Activated CD4-positive, alpha-beta memory T cell treated with anti-CD3 and anti-CD28 coated beads for 36 hours (primary cell): Measurements from ENCODE around the gene NRG3. TPM values are rescaled to one million over a fixed set of nuclear protein-coding genes. Genes with fewer than 3 reads are reported as not detected.

Experiments used
- CTCF ChIA-PET: fragments of 350-600 bp; sonication (Branson Sonifier 250); formaldehyde crosslinking; loops from one replicate; lab custom pipeline; 2021; ENCODE audit warnings: antibody characterized with exemption, inconsistent platforms; lab: Charles Lee
- POLR2A ChIA-PET: fragments of 350-600 bp; sonication (Branson Sonifier 250); formaldehyde crosslinking; loops from one replicate; lab custom pipeline; 2021; ENCODE audit warnings: antibody characterized with exemption; lab: Charles Lee
- DNase-seq: peaks from one replicate; pipeline ENCODE4 v3.0.0-alpha.2; 2020
- H3K27ac Mint-ChIP-seq: one replicate; pipeline ENCODE4 v1.8.0; 2021; ENCODE audit warnings: mixed read lengths
- H3K27me3 Mint-ChIP-seq: one replicate; pipeline ENCODE4 v1.8.0; 2021; ENCODE audit warnings: mixed read lengths
- H3K36me3 Mint-ChIP-seq: one replicate; pipeline ENCODE4 v1.8.0; 2021; ENCODE audit warnings: mixed read lengths
- H3K4me1 Mint-ChIP-seq: one replicate; pipeline ENCODE4 v1.8.0; 2021; ENCODE audit warnings: low read depth, mixed read lengths
- H3K4me3 Mint-ChIP-seq: one replicate; pipeline ENCODE4 v1.8.0; 2021; ENCODE audit warnings: mild to moderate bottlenecking, mixed read lengths
- H3K9me3 Mint-ChIP-seq: one replicate; pipeline ENCODE4 v1.8.0; 2021; ENCODE audit warnings: mixed read lengths
- intact Hi-C: fragments of 100-400 bp; cut with micrococcal nuclease; formaldehyde crosslinking; loops from one replicate; pipeline ENCODE4 v1.15.1; 2023
- total RNA-seq, 2 experiments: library from RNA; stranded (reverse); gene quantifications; one replicate each; pipeline ENCODE4 v1.2.3, GENCODE V29; 2021

Gene NRG3
- total RNA-seq, 2 experiments from 2014 or later, result not detected

DNA sequence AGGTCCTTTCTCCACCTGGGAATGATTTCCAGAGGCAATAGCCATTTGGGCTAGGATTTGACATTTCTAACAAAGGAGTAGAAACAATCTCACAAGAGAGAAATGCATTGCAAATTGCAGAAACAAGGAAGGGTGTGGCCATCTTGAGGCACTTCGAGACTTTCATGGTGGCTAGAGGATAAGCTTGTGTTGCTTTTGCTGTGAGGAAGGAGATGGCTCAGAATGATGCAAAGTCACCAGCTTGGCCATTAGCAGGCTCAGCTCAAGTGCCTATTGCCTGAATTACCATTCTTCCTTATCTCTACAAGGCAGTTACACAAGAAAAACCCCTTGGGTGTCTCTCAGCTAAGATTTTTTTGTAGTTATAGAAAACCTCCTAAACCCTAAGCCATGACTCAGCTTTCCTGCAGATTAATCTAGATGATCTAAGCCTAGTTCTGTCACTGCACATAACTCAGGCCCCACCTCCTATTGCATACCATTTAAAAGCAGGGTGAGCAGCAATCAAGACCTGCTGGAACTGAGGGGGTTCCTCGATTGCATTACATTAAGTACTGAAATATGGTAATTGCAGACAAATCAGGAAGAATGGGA lies 683.1 kb downstream of the NRG3 start:
- H3K4me1 Mint-ChIP-seq, result no peaks in the 10 kb centered on the region
- CTCF ChIA-PET, result no interaction called here
- no peak for DNase-seq
- H3K27me3 Mint-ChIP-seq, result no peaks in the 10 kb centered on the region
- intact Hi-C loops, result no loop called here
- H3K36me3 Mint-ChIP-seq, result no peaks in the 10 kb centered on the region
- no peak overlapping the region for H3K4me3 Mint-ChIP-seq
- POLR2A ChIA-PET, result no interaction called here
- H3K27ac Mint-ChIP-seq, result no peak overlapping the region
- peaks cover 2% of the 10 kb centered on the region for H3K9me3 Mint-ChIP-seq

DNA sequence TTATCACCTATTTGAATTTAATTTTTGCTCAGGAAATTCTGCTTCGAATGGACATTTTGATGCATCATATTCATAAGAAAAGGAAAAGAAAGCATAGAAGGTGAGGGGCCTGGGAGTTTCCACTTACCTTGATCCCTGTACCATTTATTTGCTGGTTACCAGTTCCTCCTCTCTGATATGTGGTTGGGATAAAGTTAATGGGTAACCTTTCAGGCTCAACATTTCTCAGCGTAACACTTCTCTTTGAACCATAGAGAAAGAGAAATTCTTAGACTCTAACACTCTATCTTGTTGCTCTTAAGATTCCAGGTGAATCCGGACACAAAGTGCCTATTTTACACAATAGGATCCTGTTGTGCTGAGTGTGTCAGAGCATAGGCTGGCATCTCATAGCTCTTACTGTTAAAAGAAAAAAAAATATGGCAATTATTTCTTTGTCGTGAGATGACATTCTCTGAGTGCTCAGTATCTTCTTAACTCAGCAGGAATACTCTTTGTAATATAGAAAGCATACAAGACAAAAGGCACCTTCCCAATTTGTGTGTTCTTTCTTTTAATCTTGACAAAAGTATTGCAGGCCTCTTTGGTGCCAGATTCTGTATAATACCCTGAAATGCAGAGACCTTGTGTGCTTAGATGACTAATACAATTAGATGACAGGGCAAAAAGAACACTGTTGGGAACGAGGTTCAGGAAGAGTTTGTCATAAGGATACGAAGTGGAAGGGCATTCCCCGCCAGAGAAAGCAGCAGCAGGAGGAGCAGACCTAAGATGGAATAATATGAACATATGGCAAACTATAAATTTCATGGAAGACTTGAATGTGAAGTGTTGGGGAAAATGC lies 689.6 kb downstream of the NRG3 start:
- CTCF ChIA-PET, result no interaction called here
- no peak for DNase-seq
- H3K4me1 Mint-ChIP-seq, result no peaks in the 10 kb centered on the region
- no peaks in the 10 kb centered on the region for H3K36me3 Mint-ChIP-seq
- H3K27me3 Mint-ChIP-seq, result no peaks in the 10 kb centered on the region
- intact Hi-C loops, result no loop called here
- H3K27ac Mint-ChIP-seq, result no peak overlapping the region
- POLR2A ChIA-PET, result no interaction called here
- H3K4me3 Mint-ChIP-seq, result no peak overlapping the region
- peaks cover 2% of the 10 kb centered on the region for H3K9me3 Mint-ChIP-seq

DNA sequence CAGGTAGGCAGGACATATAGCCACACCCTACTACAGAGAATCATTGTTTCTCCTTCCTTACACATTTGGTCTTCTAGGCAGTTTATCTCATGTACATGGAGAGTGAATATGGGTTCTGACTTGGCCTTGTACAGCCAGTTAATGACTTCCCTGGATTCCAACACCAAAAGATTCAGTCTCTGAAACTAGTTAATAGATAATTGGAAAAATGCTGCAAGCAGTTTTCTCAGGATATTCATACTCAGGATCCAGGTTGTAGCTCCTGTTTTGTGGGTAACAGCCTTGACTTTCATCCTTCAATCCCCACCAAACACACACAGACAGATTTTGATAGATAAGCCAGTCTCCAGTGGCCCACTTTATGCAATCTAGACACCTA lies 690.2 kb downstream of the NRG3 start:
- no peak overlapping the region for H3K4me3 Mint-ChIP-seq
- ChIA-PET CTCF (no interaction called here), POLR2A (no interaction called here)
- DNase-seq, result no peak
- peaks cover 2% of the 10 kb centered on the region for H3K9me3 Mint-ChIP-seq
- H3K36me3 Mint-ChIP-seq, result no peaks in the 10 kb centered on the region
- no peaks in the 10 kb centered on the region for H3K4me1 Mint-ChIP-seq
- no peaks in the 10 kb centered on the region for H3K27me3 Mint-ChIP-seq
- H3K27ac Mint-ChIP-seq, result no peak overlapping the region
- intact Hi-C loops, result no loop called here

DNA sequence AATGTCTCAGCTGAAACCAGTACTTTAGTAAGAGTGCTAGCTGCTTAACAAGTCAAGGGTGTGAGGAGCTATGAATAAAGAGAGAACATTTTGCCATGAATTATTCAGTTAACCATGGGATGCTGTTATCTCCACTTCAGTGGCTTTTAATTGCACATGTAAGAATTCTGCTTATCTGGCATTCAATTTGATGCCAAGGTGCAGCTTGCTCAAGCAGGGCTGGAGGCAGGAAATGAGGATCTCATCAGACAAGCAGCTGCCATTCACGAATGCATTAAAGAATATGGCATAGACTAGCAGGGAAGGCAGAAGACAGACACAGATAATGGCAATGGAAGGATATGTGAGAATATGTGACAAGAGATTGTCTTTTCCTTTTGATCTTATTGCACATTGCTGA lies 697.8 kb downstream of the NRG3 start:
- Mint-ChIP-seq H3K4me1 (no peaks in the 10 kb centered on the region), H3K36me3 (no peaks in the 10 kb centered on the region), H3K9me3 (peaks cover 4% of the 10 kb centered on the region), H3K4me3 (no peak overlapping the region), H3K27ac (no peak overlapping the region), H3K27me3 (no peaks in the 10 kb centered on the region)
- no peak for DNase-seq
- ChIA-PET CTCF (no interaction called here), POLR2A (no interaction called here)
- intact Hi-C loops, result no loop called here

DNA sequence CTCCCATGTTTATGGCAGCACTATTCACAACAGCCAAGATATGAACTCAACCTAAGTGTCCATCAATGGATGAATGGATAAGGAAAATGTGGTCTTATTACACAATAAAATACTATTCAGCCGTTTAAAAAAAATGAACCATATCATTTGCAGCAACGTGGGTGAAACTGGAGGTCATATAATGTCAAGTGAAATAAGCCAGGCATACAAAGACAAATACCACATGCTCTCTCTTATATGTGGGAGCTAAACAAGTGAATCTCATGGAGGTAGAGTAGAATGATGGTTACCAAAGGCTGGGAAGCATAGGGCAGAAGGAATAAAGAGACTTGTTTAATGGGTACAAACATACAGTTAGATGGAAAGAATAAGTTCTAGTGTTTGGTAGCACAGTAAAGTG lies 699.1 kb downstream of the NRG3 start:
- H3K27ac Mint-ChIP-seq, result no peak overlapping the region
- H3K4me3 Mint-ChIP-seq, result no peak overlapping the region
- DNase-seq, result no peak
- no peaks in the 10 kb centered on the region for H3K27me3 Mint-ChIP-seq
- POLR2A ChIA-PET, result no interaction called here
- no peaks in the 10 kb centered on the region for H3K36me3 Mint-ChIP-seq
- H3K9me3 Mint-ChIP-seq, result peaks cover 4% of the 10 kb centered on the region
- H3K4me1 Mint-ChIP-seq, result no peaks in the 10 kb centered on the region
- intact Hi-C loops, result no loop called here
- CTCF ChIA-PET, result no interaction called here

DNA sequence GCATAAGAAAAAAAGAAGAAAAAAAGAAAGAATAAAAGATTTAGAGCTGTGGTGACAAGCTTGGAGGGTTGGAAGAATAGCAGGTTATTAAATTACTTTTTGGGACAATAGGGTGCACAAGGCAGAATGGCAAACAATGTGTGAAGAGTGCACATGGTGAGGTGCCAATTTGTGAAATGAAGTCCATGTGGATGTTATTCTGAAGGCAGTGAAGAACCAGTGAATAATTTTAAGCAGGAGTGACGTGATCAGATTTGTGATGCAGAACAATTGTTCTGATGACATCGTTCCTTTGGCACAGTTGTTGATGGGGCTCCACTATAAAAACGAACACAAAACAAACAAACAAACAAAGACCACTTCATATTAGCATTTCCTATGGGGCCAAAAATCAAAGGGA lies 700.3 kb downstream of the NRG3 start:
- H3K4me1 Mint-ChIP-seq, result no peaks in the 10 kb centered on the region
- H3K4me3 Mint-ChIP-seq, result no peak overlapping the region
- H3K36me3 Mint-ChIP-seq, result no peaks in the 10 kb centered on the region
- intact Hi-C loops, result no loop called here
- ChIA-PET POLR2A (no interaction called here), CTCF (no interaction called here)
- no peak overlapping the region for H3K27ac Mint-ChIP-seq
- peaks cover 4% of the 10 kb centered on the region for H3K9me3 Mint-ChIP-seq
- no peaks in the 10 kb centered on the region for H3K27me3 Mint-ChIP-seq
- DNase-seq, result no peak

DNA sequence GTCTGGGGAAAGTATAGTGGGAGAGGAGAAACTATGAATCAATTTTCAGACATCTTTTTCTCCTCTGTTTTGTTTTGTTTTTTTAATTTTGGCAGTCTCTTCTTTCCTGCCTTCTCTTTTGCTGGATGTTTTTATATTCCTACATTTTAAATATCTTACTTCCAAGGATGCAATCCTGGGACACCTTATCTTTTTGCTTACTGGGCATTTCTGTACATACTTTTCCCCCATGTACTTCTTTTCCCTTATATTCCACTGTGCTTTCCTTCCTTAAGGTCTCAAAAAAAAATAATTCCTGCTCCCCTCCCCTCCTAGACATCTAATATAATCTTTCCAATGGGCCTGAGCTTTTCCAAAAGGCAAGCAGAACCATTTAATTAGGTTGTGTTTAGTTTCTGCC lies 701.1 kb downstream of the NRG3 start:
- intact Hi-C loops, result no loop called here
- Mint-ChIP-seq H3K36me3 (no peaks in the 10 kb centered on the region), H3K4me1 (no peaks in the 10 kb centered on the region), H3K4me3 (no peak overlapping the region), H3K9me3 (peaks cover 4% of the 10 kb centered on the region), H3K27me3 (no peaks in the 10 kb centered on the region), H3K27ac (no peak overlapping the region)
- CTCF ChIA-PET, result interaction anchor here (0.7 kb wide), 1 partner anchor 900 kb away, joined by 5 read pairs; no protein-coding TSS in a partner anchor
- DNase-seq, result no peak
- POLR2A ChIA-PET, result no interaction called here

DNA sequence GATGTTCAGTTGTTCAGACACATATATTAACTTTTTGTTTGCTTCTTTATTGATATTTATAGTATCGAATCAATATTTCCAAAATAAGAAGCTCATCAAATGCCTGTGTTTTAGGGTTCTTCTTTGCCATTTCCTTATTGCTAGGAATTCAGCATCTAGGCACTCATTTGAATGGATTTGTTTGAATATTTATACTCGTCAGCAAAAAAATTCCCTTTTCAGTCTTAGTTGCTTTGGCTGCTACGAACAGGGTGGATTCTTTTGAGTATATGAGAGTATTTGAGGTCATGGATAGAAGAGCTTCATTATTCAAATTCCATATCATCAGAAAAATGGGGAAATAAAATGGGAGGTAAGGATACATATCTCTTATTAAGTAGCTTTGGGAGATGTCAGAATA lies 706.9 kb downstream of the NRG3 start:
- DNase-seq, result no peak
- Mint-ChIP-seq H3K9me3 (peaks cover 4% of the 10 kb centered on the region), H3K27me3 (no peaks in the 10 kb centered on the region), H3K27ac (no peak overlapping the region), H3K4me3 (no peak overlapping the region), H3K4me1 (no peaks in the 10 kb centered on the region), H3K36me3 (no peaks in the 10 kb centered on the region)
- intact Hi-C loops, result no loop called here
- ChIA-PET POLR2A (no interaction called here), CTCF (no interaction called here)

DNA sequence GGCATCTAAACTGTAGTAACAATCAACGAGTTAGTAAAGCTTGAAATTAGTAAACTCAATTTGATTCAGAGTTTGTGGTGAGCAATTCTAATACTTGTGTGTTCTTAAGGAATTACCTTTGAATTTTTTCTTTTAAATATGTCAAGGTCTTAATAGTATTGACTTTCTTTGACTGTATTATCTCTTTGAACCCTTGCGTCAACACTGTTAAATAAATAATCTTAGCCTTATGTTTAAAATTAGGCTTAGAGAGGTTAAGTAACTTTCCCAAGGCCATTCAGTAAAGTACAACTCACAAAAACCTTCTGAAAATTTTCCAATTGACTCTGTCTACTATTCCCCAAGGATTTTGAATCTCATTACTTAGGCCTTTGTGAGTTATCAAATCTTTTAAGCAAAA lies 716.4 kb downstream of the NRG3 start:
- H3K4me3 Mint-ChIP-seq, result no peak overlapping the region
- H3K27me3 Mint-ChIP-seq, result no peaks in the 10 kb centered on the region
- no peaks in the 10 kb centered on the region for H3K36me3 Mint-ChIP-seq

DNA sequence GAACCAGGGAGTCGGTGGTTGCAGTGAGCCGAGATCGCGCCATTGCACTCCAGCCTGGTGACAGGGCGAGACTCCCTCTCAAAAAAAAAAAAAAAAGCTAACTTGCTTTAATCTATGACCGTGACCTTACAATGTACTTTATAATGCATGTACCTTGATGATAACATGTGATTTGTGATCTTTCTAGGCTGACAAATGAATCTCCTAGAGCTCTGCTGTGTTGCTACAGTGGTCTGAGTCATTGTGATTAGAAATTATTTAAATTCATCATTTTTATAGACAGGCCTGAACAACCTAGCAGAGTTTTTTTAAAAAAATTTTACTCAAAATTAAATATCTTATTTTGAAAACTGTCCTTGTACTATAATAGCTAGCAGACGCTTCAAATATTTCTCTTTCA lies 722.8 kb downstream of the NRG3 start:
- Mint-ChIP-seq H3K36me3 (no peaks in the 10 kb centered on the region), H3K4me1 (no peaks in the 10 kb centered on the region), H3K27ac (no peak overlapping the region), H3K4me3 (no peak overlapping the region), H3K9me3 (peaks cover 4% of the 10 kb centered on the region), H3K27me3 (no peaks in the 10 kb centered on the region)
- CTCF ChIA-PET, result no interaction called here
- intact Hi-C loops, result no loop called here
- no peak for DNase-seq
- POLR2A ChIA-PET, result no interaction called here

More for the DNA sequence above, 716.4 kb downstream of the NRG3 start:
- Mint-ChIP-seq H3K4me1 (no peaks in the 10 kb centered on the region), H3K27ac (no peak overlapping the region), H3K9me3 (peaks cover 5% of the 10 kb centered on the region)
- intact Hi-C loops, result no loop called here
- ChIA-PET POLR2A (no interaction called here), CTCF (no interaction called here)
- no peak for DNase-seq

DNA sequence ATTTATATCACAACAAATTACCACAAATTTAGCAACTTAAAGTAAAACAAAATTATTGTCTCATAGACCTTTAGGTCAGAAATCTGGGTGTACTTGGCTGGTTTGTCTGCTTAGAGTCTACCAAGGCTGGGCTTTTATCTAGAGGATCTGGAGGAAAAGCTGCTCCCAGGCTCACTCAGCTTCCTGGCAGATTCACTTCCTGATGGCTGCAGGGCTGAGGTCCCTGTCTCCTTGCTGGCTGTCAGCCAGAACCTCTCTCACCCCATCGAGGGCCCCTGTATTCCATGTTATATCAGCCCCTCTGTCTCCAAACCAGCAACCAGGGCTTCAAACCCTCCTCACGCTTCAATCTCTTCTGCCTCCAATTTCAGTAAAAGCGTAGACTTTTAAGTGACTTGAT lies 734.9 kb downstream of the NRG3 start:
- no peaks in the 10 kb centered on the region for H3K36me3 Mint-ChIP-seq
- H3K4me1 Mint-ChIP-seq, result no peaks in the 10 kb centered on the region
- ChIA-PET CTCF (no interaction called here), POLR2A (no interaction called here)
- no peaks in the 10 kb centered on the region for H3K27me3 Mint-ChIP-seq
- intact Hi-C loops, result no loop called here
- peaks cover 3% of the 10 kb centered on the region for H3K9me3 Mint-ChIP-seq
- DNase-seq, result no peak
- H3K27ac Mint-ChIP-seq, result no peak overlapping the region
- H3K4me3 Mint-ChIP-seq, result no peak overlapping the region

DNA sequence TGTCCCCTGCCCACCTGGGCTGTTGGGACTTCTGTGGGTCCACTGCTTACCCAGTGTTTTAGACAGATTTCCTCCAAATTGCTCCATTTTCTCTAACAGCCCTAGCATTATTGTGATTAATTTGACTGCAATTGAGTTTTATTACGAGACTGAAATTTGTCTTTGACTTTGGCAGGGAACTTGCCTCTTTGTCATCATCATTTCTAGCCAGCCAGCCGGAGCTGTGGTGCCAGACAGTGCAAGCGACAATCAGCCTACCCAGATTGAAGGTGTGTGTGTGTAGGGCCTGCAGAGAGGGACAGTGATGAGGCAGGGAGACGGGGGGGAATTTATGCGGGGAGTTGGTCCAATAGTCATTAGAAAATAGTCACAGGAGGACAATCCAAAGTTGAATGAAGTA lies 743.0 kb downstream of the NRG3 start:
- H3K4me1 Mint-ChIP-seq, result no peaks in the 10 kb centered on the region
- intact Hi-C loops, result no loop called here
- H3K27me3 Mint-ChIP-seq, result no peaks in the 10 kb centered on the region
- peaks cover 6% of the 10 kb centered on the region for H3K9me3 Mint-ChIP-seq
- ChIA-PET CTCF (no interaction called here), POLR2A (no interaction called here)
- H3K4me3 Mint-ChIP-seq, result no peak overlapping the region
- DNase-seq, result no peak
- H3K27ac Mint-ChIP-seq, result no peak overlapping the region
- no peaks in the 10 kb centered on the region for H3K36me3 Mint-ChIP-seq

DNA sequence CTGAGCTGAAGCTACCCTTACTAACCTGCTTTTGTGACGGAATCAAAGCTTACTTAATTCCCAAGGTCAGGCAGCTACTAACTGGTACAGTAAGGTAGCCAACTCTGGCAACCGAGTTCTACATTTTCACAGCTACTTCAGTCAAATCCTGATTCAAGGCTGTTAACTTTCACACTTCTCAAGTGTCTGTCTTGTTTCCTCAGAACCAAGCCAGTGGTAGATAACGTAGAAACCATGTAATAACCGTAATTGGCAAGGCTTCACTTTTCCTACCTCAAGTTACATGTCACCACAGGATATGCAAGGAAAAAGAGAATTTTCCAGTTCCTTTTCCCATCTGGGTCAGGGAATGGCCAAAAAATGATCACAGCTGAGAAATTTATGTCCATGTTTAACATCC lies 746.7 kb downstream of the NRG3 start:
- CTCF ChIA-PET, result no interaction called here
- Mint-ChIP-seq H3K4me3 (no peak overlapping the region), H3K27ac (no peak overlapping the region), H3K36me3 (no peaks in the 10 kb centered on the region), H3K9me3 (peaks cover 6% of the 10 kb centered on the region), H3K4me1 (no peaks in the 10 kb centered on the region), H3K27me3 (no peaks in the 10 kb centered on the region)
- DNase-seq, result no peak
- intact Hi-C loops, result no loop called here
- POLR2A ChIA-PET, result no interaction called here
